HEK293 (cell line): ENCODE measurements around the gene PARD6G.

Experiments
- CTCF ChIA-PET: fragments of 350-600 bp; formaldehyde crosslinking; extraction: SDS; loops from one replicate; lab custom pipeline; 2021; ENCODE audit warnings: antibody characterized with exemption; lab: Yijun Ruan, JAX
- POLR2A ChIA-PET: fragments of 300-600 bp; formaldehyde crosslinking; extraction: SDS; loops from one replicate; lab custom pipeline; 2020; ENCODE audit warnings: antibody characterized with exemption, inconsistent platforms; lab: Yijun Ruan, JAX
- H3K27ac ChIP-seq: fragments of 200-500 bp; sonication (Bioruptor generic); 2 replicates; pipeline ENCODE4 v1.5.1; 2014; ENCODE audit warnings: low read depth, low read length, control low read depth, inconsistent platforms; ENCODE audit errors: extremely low read depth
- H3K36me3 ChIP-seq, 2 experiments: fragments of 200-500 bp in 1 of 2; sonication (Bioruptor generic) in 1 of 2; 1 replicate in 1 of 2; 2 replicates in 1 of 2; pipeline ENCODE4 v1.5.1; 2014 to 2017; ENCODE audit warnings: inconsistent platforms in 2 of 2, low read length in 2 of 2; ENCODE audit not compliant: control insufficient read depth in 2 of 2, insufficient read depth in 1 of 2
- H3K4me1 ChIP-seq: fragments of 200-500 bp; sonication (Bioruptor generic); 2 replicates; pipeline ENCODE4 v1.5.1; 2014; ENCODE audit warnings: mild to moderate bottlenecking, low read length, inconsistent platforms; ENCODE audit not compliant: control insufficient read depth, insufficient read depth
- H3K4me3 ChIP-seq: 2 replicates; pipeline ENCODE4 v1.5.1; 2011; ENCODE audit warnings: low read depth, mild to moderate bottlenecking, control low read depth, low read length, moderate library complexity
- H3K9me3 ChIP-seq: fragments of 200-500 bp; sonication (Bioruptor generic); 2 replicates; pipeline ENCODE4 v1.5.1; 2014; ENCODE audit warnings: low read depth, low read length, inconsistent platforms; ENCODE audit not compliant: control insufficient read depth, insufficient read depth
- EGR2 ChIP-seq: fragments of 450-650 bp; formaldehyde crosslinking; IDR thresholded peaks from 2 replicates; pipeline ENCODE4 v1.5.1; 2016; ENCODE audit warnings: low read depth, missing biosample characterization, missing genetic modification characterization
- ELK4 ChIP-seq: IDR thresholded peaks from 2 replicates; pipeline ENCODE4 v1.6.1; 2011; ENCODE audit warnings: mild to moderate bottlenecking, low read depth, low read length, borderline replicate concordance
- INSM2 ChIP-seq: fragments of 450-650 bp; formaldehyde crosslinking; IDR thresholded peaks from 2 replicates; pipeline ENCODE4 v1.5.1; 2016; ENCODE audit warnings: missing biosample characterization, missing genetic modification characterization
- REST ChIP-seq: fragments of 450-650 bp; formaldehyde crosslinking; IDR thresholded peaks from 2 replicates; pipeline ENCODE4 v1.5.1; 2016; ENCODE audit warnings: missing biosample characterization, missing genetic modification characterization
- SP2 ChIP-seq: fragments of 450-650 bp; formaldehyde crosslinking; IDR thresholded peaks from 2 replicates; pipeline ENCODE4 v1.5.1; 2016; ENCODE audit warnings: missing biosample characterization, missing genetic modification characterization
- ZBTB1 ChIP-seq: fragments of 450-650 bp; formaldehyde crosslinking; IDR thresholded peaks from 2 replicates; pipeline ENCODE4 v1.5.1; 2016; ENCODE audit warnings: missing biosample characterization, missing genetic modification characterization
- ZBTB17 ChIP-seq: fragments of 450-650 bp; formaldehyde crosslinking; IDR thresholded peaks from 2 replicates; pipeline ENCODE4 v1.5.1; 2016; ENCODE audit warnings: missing biosample characterization, missing genetic modification characterization
- ZFP41 ChIP-seq: fragments of 450-650 bp; formaldehyde crosslinking; IDR thresholded peaks from 2 replicates; pipeline ENCODE4 v1.5.1; 2016; ENCODE audit warnings: missing biosample characterization, missing genetic modification characterization, borderline replicate concordance
- ZFP69B ChIP-seq: fragments of 450-650 bp; formaldehyde crosslinking; IDR thresholded peaks from 2 replicates; pipeline ENCODE4 v1.5.1; 2016; ENCODE audit warnings: missing biosample characterization, missing genetic modification characterization
- ZNF132 ChIP-seq: fragments of 450-650 bp; formaldehyde crosslinking; IDR thresholded peaks from 2 replicates; pipeline ENCODE4 v1.5.1; 2017; ENCODE audit warnings: missing biosample characterization, missing genetic modification characterization, borderline replicate concordance
- ZNF133 ChIP-seq: fragments of 450-650 bp; formaldehyde crosslinking; IDR thresholded peaks from 2 replicates; pipeline ENCODE4 v1.5.1; 2016; ENCODE audit warnings: missing biosample characterization, missing genetic modification characterization
- ZNF202 ChIP-seq: fragments of 450-650 bp; formaldehyde crosslinking; IDR thresholded peaks from 2 replicates; pipeline ENCODE4 v1.5.1; 2016; ENCODE audit warnings: missing biosample characterization, missing genetic modification characterization, borderline replicate concordance
- ZNF366 ChIP-seq: fragments of 450-650 bp; formaldehyde crosslinking; conservative IDR thresholded peaks from 2 replicates; pipeline ENCODE4 v1.5.1; 2016; ENCODE audit warnings: missing biosample characterization, missing genetic modification characterization
- ZNF549 ChIP-seq: fragments of 450-650 bp; IDR thresholded peaks from 2 replicates; pipeline ENCODE4 v1.5.1; 2018; ENCODE audit warnings: missing biosample characterization, missing genetic modification characterization, mild to moderate bottlenecking, inconsistent platforms, moderate library complexity
- ZNF600 ChIP-seq: fragments of 450-650 bp; formaldehyde crosslinking; IDR thresholded peaks from 2 replicates; pipeline ENCODE4 v1.5.1; 2016; ENCODE audit warnings: missing biosample characterization, missing genetic modification characterization
- ZNF626 ChIP-seq: fragments of 450-650 bp; sonication (Bioruptor Pico); formaldehyde crosslinking; IDR thresholded peaks from 2 replicates; pipeline ENCODE4 v1.5.1; 2018; ENCODE audit warnings: missing biosample characterization, missing genetic modification characterization, inconsistent platforms
- ZNF658 ChIP-seq: fragments of 450-650 bp; formaldehyde crosslinking; IDR thresholded peaks from 2 replicates; pipeline ENCODE4; 2016; ENCODE audit warnings: missing biosample characterization, missing genetic modification characterization
- ZNF692 ChIP-seq: fragments of 450-650 bp; formaldehyde crosslinking; IDR thresholded peaks from 2 replicates; pipeline ENCODE4 v1.5.1; 2016; ENCODE audit warnings: missing biosample characterization, missing genetic modification characterization
- ZNF768 ChIP-seq: fragments of 450-650 bp; formaldehyde crosslinking; IDR thresholded peaks from 2 replicates; pipeline ENCODE4 v1.5.1; 2018; ENCODE audit warnings: missing biosample characterization, mild to moderate bottlenecking, missing genetic modification characterization
- ZNF776 ChIP-seq: fragments of 450-650 bp; formaldehyde crosslinking; IDR thresholded peaks from 2 replicates; pipeline ENCODE4 v1.5.0; 2017; ENCODE audit warnings: missing biosample characterization, missing genetic modification characterization, borderline replicate concordance

Gene PARD6G

GRCh38 chr18:80197528-80197927, 49.8 kb downstream of the PARD6G start:
- TF ChIP-seq REST (tag by site-specific recombination): no peak
- TF ChIP-seq ZNF202 (tag by site-specific recombination): no peak
- TF ChIP-seq ZNF692 (tag by site-specific recombination): no peak
- no peak for TF ChIP-seq INSM2
- TF ChIP-seq ZBTB17 (tag by site-specific recombination): no peak
- TF ChIP-seq ZNF366 (tag by site-specific recombination): no peak
- TF ChIP-seq ZNF133 (tag by site-specific recombination): no peak
- no peak for TF ChIP-seq ZNF132 (tag by site-specific recombination)
- TF ChIP-seq ZBTB1 (tag by site-specific recombination): no peak
- TF ChIP-seq, all 188 proteins: peak for 0
- CTCF ChIA-PET: interaction anchor here (0.6 kb wide), 1 partner anchor 15 kb away, joined by 5 read pairs; no protein-coding TSS in a partner anchor
- no peaks in the 10 kb centered on the region; a peak in 1 of 3 replicates for H3K36me3 ChIP-seq
- no peak overlapping the region for H3K27ac ChIP-seq
- no peaks in the 10 kb centered on the region for H3K9me3 ChIP-seq
- peaks cover 8% of the 10 kb centered on the region for H3K4me1 ChIP-seq
- H3K4me3 ChIP-seq: no peak overlapping the region
- POLR2A ChIA-PET: no interaction called here

GRCh38 chr18:80196528-80197320, 50.6 kb downstream of the PARD6G start:
- Histone ChIP-seq H3K4me1 (peaks cover 8% of the 10 kb centered on the region), H3K36me3 (no peaks in the 10 kb centered on the region; a peak in 1 of 3 replicates), H3K9me3 (no peaks in the 10 kb centered on the region), H3K27ac (no peak overlapping the region), H3K4me3 (no peak overlapping the region)
- CTCF ChIA-PET: interaction anchor here (0.6 kb wide), 1 partner anchor 15 kb away, joined by 5 read pairs; no protein-coding TSS in a partner anchor
- 0 out of 2 replicates have a peak, but pooled peaks have one; percentile 5 for TF ChIP-seq EGR2
- no peak for TF ChIP-seq ZNF768 (tag by site-specific recombination)
- POLR2A ChIA-PET: no interaction called here

- TF ChIP-seq ZNF549 (tag by site-specific recombination) (no peak), SP2 (no peak), ZFP41 (tag by site-specific recombination) (no peak), ZNF600 (tag by site-specific recombination) (no peak), ZNF658 (tag by site-specific recombination) (no peak), ZNF776 (no peak), INSM2 (no peak), ZNF626 (tag by site-specific recombination) (no peak), ELK4 (no peak), ZFP69B (no peak)
- TF ChIP-seq, all 188 proteins: peak for 0
- Histone ChIP-seq H3K36me3 (no peaks in the 10 kb centered on the region; a peak in 1 of 3 replicates), H3K9me3 (no peaks in the 10 kb centered on the region), H3K4me3 (no peak overlapping the region), H3K27ac (no peak overlapping the region), H3K4me1 (peaks cover 8% of the 10 kb centered on the region)
- CTCF ChIA-PET: interaction anchor here (0.7 to 1.4 kb wide), 2 partner anchors 24 to 44 kb away, joined by 3 read pairs; no protein-coding TSS in a partner anchor
- POLR2A ChIA-PET: no interaction called here
Measured at GRCh38 chr18:80194874-80195570, 52.3 kb downstream of the PARD6G start.
